Lower leg skin (tissue), 4 donors: Measurements from ENCODE around the gene S1PR1. TPM values are rescaled to one million over a fixed set of nuclear protein-coding genes. Genes with fewer than 3 reads are reported as not detected.

Experiments used
- DNase-seq, 2 donors: peaks; one replicate each; pipeline ENCODE4 v3.0.0-alpha.2; 2019; ENCODE audit warnings: low spot score in 2 of 2
- H3K4me3 ChIP-seq: fragments of 200-600 bp; sonication (generic); 2 replicates; pipeline ENCODE4 v1.5.1; 2017; ENCODE audit warnings: mild to moderate bottlenecking, low read depth; ENCODE audit not compliant: poor library complexity, severe bottlenecking
- CTCF ChIP-seq, 3 donors: fragments of 450-650 bp; IDR thresholded peaks; one replicate each; pipeline ENCODE4 v1.5.1; 2016; ENCODE audit warnings: antibody characterized with exemption in 3 of 3, mild to moderate bottlenecking in 3 of 3, moderate library complexity in 2 of 3
- POLR2A ChIP-seq, 2 donors: fragments of 450-650 bp; IDR thresholded peaks; one replicate each; pipeline ENCODE4 v1.6.1; 2016 to 2017; ENCODE audit warnings: antibody characterized with exemption in 2 of 2, mild to moderate bottlenecking in 1 of 2, moderate library complexity in 1 of 2
- WGBS, 2 donors: methylation state at CpG; one replicate each; pipeline ENCODE4 v1.1.5; 2018; 5-methylcytosine and 5-hydroxymethylcytosine counted together
- intact Hi-C: fragments of 100-400 bp; cut with DNase I; formaldehyde crosslinking; loops from one replicate; pipeline ENCODE4 v1.15.0; 2023; ENCODE audit warnings: low total_unique reads
- total RNA-seq, 4 donors: library from RNA; depleted of rRNA; stranded (reverse); fragments of >200 nt; gene quantifications; one replicate each; pipeline ENCODE4 v1.1.0, GENCODE V29; 2016

S1PR1 gene
- total RNA-seq, 4 donors from 2014 or later = 19.3 to 62.5 (median 27.7) TPM

- TF ChIP-seq CTCF (IDR thresholded peaks at IDR 0.05) (peak in 1 of 3 donors; percentile 38), POLR2A (IDR thresholded peaks at IDR 0.05) (no peak)
Measured at GRCh38 chr1:101288491-101288944, 51.7 kb downstream of the S1PR1 start.

GRCh38 chr1:101290119-101290921 lies 53.5 kb downstream of the S1PR1 start:
- whole genome bisulfite sequencing, 2 donors = 58 to 68% methylated on average over 6 of the region's 6 CpGs
- DNase-seq = no peak
- H3K4me3 ChIP-seq = no peak overlapping the region
- TF ChIP-seq POLR2A (IDR thresholded peaks at IDR 0.05) = no peak
- no peak for TF ChIP-seq CTCF (IDR thresholded peaks at IDR 0.05)
- intact Hi-C loops = no loop called here

More at GRCh38 chr1:101288491-101288944, 51.7 kb downstream of the S1PR1 start:
- WGBS, 2 donors = 43 to 52% methylated on average over 4 of the region's 4 CpGs
- intact Hi-C loops = loop anchor here (10.0 kb wide), 1 partner anchor 364 kb away; no protein-coding TSS in a partner anchor
- H3K4me3 ChIP-seq = no peak overlapping the region
- DNase-seq = peak in 1 of 2 donors; percentile 56

Other genes starting within 250 kb of the S1PR1 start
- 10 to 100 TPM; 12.8 to 23.0 (median 15.5) TPM for gene DPH5, start 211.2 kb upstream of the S1PR1 start, total RNA-seq